Myocyte (in vitro differentiated cells): ENCODE data around the gene SMCO4. TPM values are rescaled to one million over a fixed set of nuclear protein-coding genes. Genes with fewer than 3 reads are reported as not detected.
"Not testable (repeated sequence)": the region's sequence is repeated elsewhere in the genome, so short reads cannot be mapped to it uniquely, and the experiment has no call there.

Experiments used
- DNase-seq: peaks from one replicate; pipeline ENCODE4 v3.0.0-alpha.2; 2012; ENCODE audit warnings: low read depth
- total RNA-seq: library from RNA; depleted of rRNA; stranded (reverse); fragments of >200 nt; gene quantifications from 2 replicates; pipeline ENCODE4 v1.2.3, GENCODE V29; 2014

SMCO4 gene
- total RNA-seq, 1 donor from 2014 or later: 2.2 TPM

DNA sequence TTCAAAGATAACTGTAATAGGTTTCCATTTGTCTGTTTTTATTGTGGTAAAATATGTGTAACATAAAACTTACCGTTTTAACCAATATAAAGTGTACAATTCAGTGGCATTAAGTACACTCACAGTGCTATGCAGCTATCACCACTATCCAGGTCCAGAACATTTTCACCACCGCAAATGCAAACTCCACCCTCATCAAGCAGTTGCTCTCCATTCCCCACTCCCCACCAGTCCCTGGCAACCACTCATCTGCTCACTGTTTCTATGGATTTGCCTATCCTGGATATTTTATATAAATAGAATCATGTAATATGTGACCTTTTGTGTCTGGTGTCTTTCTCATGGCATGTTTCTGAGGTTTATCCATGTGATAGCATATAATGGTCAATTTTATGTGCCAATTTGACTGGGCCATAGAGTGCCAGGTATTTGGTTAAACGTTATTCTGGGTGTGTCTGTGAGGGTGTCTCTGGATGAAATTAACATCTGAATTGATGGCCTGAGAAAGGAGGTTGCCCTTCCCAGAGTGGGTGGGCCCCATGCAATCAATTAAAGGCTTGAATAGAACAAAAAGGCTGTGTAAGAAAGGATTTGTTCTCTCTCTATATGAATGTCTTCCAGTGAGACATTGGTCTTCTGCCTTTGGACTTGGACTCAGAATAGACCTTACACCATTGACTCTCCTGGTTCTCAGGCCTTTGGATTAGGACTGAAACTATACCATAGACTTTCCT lies 17.2 kb upstream of the SMCO4 start:
- DNase-seq: no peak

DNA sequence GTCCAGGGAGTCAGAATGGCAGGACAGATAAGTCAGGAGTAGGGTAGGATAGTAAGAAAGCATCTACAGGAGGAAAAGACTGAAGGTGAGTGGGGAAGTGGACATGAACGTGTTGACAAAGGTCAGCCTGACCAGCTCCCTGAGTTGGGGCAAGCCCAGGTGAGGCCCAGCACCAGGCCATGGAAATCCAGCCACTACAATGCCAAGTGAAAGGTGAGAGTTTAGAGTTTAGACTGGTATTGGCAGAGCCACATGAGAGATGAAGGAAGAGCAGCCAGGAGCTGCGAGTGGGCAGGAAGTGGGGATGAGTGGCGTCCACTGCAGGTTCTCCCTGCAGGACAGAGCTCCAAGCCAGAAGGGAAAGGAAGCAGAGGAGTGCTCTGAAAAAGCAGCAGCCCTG lies 16.5 kb upstream of the SMCO4 start:
- DNase-seq: no peak

DNA sequence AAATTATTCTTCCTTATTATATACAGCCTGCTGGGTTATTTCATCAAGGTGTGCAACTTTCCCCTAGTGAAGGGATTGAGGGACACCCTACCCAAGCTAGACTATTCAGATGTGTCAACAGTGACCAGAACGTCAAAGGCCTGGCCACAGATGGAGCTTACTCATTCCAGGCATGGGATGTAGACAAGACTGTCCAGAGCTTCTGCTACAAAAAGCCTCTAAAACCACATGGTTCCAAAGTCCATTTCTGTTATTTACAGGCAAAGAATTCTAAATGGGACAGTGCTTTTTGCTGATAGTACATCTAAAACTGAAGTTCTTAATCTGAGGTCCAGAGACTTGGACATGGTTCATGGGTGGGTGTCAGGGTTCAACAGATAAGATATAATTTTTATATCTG lies 9.7 kb upstream of the SMCO4 start:
- DNase-seq: no peak

DNA sequence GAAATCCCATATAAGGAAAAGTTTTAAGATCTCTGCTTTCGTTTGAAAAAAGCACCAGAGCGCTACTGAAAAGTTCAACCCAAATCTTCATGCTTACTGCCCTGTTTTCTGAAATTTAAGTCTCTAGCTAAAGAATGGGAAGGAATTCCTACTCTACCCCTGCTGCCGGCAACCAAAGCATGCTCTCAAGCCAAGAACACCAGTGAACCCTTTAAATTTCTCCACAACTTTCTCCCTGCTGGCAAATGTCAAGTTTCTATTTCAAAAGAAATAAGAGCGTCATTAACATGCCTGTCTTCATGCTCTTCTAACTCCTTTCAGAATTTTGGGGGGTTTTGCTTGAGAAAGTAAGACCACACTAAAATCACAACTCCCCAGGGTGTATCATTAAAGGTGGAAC lies 6.8 kb upstream of the SMCO4 start:
- no peak for DNase-seq

DNA sequence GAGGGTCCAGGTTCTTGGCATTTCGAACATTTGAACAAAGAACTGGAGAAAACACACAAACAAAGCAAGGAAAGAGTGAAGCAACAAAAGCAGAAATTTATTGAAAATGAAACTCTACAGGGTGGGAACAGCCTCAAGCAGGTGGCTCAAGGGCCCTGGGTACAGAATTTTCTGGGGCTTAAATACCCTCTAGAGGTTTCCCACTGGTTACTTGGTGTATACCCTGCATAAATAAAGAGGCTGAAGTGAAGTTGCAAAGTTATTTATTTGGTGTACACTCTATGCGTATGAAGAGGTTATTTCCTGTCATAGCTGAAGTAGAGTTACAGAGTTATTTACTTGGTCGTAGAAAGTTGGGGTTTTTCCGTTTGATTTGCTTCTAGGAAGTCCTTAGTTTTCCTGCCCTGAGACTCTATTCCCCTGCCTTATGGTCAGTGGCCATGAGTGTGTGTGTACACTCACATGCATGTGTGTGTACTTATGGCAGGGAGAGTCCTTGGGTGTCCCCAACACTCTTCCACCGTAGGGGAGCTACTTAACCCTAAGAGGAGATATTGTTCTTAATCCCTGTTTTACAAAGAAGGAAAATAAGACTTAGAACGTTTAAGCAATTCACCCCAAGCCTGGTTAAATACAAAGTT lies 5.6 kb upstream of the SMCO4 start:
- DNase-seq: no peak

GRCh38 chr11:93547773-93548172 lies 4.6 kb upstream of the SMCO4 start:
- DNase-seq: no peak

DNA sequence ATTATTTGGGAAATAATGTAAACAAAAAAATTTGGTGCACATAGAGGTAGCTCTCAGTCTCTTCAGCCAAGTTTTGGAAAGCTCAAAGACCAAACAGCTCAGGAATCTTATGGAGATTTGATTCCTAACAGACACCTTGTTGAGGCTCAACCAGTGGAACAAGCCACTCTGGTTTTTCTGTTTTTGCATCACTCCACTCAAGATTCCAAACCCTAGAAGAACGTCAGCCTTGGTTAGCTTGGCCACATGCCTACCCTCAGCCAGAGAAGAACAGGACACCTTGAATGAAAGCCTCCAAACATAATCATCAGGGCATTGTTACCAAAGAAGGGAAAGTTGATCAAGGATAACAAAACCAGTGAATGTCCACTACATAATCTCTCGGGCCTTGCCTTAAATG lies 3.8 kb upstream of the SMCO4 start:
- DNase-seq: no peak

DNA sequence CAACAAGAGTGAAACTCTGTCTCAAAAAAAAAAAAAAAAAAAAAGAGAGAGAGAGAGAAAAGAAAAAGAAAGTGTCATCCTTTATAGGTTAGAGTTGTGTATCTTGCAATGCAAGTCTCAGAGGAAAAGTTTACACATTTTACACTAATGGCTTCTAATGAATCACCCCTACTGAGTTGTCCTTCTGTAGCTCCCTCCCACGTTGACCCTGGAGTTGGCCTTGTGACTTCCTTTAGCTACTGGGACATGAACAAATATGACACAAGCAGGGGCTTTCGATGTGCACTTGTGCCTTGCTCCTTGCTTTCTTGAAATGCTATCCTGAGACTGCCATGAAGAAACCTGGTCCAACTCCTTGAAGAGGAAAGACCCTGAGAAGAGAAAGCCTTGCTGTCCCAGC lies 2.4 kb upstream of the SMCO4 start:
- DNase-seq: no peak

DNA sequence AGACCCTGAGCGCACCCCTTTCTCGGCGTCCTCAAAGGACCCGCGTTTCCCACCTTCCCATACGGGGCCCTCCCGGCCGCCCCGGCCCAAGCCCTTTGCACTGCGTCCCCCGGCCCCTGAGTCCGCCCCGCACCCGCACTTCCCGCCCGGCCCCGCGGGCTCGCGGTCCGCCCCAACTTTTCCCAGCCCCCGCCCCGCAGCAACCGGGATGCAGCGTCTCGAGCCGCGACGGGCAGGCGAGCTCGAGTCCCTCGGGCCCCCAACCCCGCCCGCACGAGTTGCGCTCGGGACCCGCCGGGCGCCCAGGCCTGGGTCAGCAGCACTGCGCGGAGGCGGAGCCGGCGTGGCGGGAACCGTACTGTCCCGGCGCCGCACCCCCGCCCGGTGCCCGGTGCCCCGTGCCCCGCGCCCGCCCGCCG lies 371 bp downstream of the SMCO4 start:
- no peak for DNase-seq

- peak; percentile 26 for DNase-seq
Measured at GRCh38 chr11:93541884-93542810, 1.0 kb downstream of the SMCO4 start.

- no peak for DNase-seq
Measured at GRCh38 chr11:93540896-93541553, 2.2 kb downstream of the SMCO4 start.

GRCh38 chr11:93540337-93540736 lies 2.9 kb downstream of the SMCO4 start:
- no peak for DNase-seq

- no peak for DNase-seq
Measured at GRCh38 chr11:93537767-93538261, 5.4 kb downstream of the SMCO4 start.

GRCh38 chr11:93537049-93537448 lies 6.1 kb downstream of the SMCO4 start:
- DNase-seq: no peak

- no peak for DNase-seq
Measured at GRCh38 chr11:93536101-93536861, 6.9 kb downstream of the SMCO4 start.

DNA sequence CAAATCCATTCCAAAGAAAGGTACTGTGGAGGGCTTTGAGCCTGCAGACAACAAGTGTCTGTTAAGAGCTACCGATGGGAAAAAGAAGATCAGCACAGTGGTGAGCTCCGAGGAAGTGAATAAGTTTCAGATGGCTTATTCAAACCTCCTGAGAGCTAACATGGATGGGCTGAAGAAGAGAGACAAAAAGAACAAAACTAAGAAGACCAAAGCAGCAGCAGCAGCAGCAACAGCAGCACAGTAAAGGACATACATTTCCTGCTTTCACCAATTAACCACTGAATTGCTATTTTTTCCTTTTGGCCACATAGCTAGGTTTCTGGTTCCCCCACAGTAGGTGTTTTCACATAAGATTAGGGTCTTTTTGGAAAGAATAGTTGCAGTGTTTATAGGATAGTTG lies 7.6 kb downstream of the SMCO4 start:
- not testable (repeated sequence) for DNase-seq

DNA sequence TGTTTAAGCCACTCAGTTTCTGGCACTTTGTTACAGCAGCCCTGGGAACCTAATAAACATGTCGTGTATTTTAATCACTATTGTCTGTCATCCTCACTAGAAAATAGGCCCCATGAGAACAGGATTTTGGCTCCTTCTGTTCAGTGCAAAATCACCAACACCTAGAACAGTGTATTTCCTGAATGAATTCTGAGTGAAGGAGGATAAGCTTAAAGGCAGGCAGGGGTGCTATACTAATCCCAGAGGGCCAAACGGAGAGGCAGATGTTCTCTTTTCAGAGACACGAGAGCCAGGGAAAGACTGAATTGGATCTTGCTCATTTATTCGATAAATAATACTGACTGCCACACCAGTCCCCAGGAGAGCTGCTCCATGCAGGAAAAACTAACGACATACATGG lies 10.4 kb downstream of the SMCO4 start:
- DNase-seq: no peak

DNA sequence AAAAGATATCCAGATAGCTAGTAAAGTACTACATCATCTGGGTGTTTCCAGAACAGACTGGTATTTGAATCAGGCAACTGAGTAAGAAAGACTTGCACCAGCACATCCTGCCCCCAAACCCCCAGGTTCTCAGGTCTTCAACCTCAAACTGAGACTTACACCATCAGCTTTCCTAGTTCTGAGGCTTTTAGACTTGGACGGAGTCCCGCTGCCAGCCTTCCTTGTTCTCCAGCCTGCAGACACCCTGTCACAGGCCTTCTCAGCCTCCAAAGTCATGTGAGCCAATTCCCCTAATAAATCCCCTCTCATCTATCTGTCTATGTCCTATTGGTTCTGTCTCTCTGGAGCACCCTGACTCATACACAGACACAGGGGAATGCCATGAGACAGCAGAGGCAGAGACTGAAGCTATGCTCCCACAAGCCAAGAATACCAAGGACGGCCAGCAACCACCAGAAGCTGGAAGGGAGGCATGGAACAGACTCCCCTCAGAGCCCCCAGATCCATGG lies 10.9 kb downstream of the SMCO4 start:
- DNase-seq: peak; percentile 13

- no peak for DNase-seq
Measured at GRCh38 chr11:93530468-93530826, 12.7 kb downstream of the SMCO4 start.

DNA sequence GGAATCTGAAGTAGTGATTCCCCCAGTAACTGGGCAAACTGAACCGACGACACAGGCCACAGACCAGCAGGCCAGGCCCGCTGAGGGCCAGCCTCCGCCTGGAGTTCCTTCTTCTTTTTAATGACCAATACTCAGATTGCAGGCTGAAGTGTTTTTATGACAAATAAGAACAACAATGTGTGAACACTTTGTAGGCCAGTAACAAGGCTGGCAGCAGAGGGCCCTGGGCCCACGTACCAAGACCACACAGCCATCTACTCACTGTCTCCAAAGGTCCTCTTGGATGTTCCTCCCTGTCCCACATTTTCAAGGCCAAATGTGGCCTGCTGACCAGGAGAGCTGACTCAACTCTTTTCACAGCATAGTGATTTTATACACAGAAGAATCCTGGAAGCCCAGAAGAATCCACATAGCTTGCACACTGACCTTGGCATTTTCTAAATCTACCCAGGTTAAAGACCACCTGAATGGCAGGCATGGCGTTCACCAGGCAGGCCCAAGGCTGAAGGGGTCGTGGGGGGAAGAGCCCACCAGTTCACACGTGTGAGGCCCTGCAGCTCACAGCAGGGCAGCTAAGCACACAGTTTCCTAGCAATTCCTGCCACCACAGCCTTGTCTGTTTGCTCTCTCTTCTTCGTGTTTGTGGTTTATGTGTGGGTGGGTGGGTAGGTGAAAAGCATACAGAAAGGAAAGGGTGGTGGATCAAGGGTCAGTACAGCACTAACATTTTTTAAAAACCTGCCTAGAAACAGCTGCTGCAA lies 13.3 kb downstream of the SMCO4 start:
- DNase-seq: peak; percentile 20
